GM12872 (cell line): ENCODE data around the gene ARFGAP2.

Experiments used
- CTCF ChIP-seq: IDR thresholded peaks from 3 replicates; pipeline ENCODE4 v1.5.1; 2011; ENCODE audit warnings: low read depth, mild to moderate bottlenecking, low read length, moderate library complexity; ENCODE audit not compliant: insufficient read depth

The ARFGAP2 gene

GRCh38 chr11:47149782-47150181, 26.9 kb downstream of the ARFGAP2 start:
- TF ChIP-seq CTCF = no peak

GRCh38 chr11:47148903-47149531, 27.7 kb downstream of the ARFGAP2 start:
- TF ChIP-seq CTCF = no peak

DNA sequence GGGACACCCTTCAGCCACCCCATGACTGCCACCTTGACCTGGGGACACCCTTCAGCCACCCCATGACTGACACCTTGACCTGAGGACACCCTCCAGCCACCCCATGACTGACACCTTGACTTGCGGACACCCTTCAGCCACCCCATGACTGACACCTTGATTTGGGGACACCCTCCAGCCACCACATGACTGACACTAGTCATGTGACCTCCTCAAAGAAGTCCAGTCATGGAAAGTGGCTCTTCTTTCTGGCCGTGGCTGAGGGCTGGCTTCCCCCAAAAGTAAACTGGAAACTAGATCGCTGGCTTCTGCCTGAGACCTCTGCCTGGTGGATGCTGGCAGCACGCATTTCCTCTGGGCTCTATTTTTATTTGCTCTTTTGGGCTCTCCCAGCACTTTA, 28.4 kb downstream of the ARFGAP2 start:
- TF ChIP-seq CTCF = no peak

DNA sequence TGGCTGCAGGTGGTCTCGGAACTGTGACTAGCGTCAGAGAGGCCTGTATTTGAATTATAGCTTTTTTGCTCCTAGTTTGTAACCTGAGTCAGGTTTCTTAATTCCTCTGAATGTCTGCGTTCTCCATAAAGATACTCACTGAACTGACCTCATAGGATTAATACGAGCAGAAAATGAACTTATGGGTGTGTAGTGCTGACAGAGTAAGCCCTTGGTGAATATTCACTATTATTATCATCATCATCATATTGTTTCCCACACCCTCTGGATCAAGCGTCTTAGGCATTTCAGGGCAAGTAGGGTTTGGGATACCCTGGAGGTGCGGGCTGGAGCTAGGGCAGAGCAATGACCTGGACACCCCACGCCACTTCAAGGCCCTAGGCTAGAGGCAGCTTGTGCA, 29.0 kb downstream of the ARFGAP2 start:
- no peak for TF ChIP-seq CTCF

DNA sequence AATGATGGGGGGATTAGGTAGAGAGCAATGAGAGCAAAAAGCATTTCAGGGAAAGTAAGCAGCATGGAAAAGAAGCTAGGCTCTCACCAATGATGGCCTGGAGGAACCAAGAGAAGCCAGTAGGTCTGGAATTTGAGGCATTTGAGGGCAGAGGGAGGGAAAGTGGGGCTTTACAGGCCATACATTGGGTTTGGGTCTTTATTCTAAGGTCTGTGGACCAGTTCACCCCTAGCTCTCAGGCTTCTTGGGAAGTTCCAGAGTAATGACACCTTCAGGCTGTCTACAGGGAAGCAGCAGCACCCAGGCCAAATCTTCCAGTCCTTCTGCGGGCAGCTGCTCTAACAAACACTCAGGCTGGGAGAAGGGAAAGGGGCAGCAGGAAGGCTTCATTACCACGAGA, 29.4 kb downstream of the ARFGAP2 start:
- TF ChIP-seq CTCF = no peak

DNA sequence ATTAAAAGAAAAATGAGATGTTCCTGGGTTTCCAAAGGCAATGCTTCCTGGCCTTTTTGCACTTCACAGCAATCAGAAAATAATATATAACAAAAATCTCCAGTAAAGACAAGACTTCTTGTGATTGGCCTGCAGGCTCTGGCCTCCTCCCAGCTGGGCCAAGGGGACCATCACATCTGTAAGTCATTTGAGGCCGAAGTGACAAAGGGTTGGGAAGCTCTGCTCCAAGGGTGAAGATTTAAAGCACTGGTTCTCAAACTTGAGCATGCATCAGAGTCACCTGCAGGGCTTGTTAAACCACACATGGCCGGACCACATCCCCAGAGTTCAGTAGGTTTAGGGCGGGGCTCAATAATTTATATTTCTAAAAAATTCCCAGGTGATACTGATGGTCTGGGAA, 32.1 kb downstream of the ARFGAP2 start:
- TF ChIP-seq CTCF = no peak

DNA sequence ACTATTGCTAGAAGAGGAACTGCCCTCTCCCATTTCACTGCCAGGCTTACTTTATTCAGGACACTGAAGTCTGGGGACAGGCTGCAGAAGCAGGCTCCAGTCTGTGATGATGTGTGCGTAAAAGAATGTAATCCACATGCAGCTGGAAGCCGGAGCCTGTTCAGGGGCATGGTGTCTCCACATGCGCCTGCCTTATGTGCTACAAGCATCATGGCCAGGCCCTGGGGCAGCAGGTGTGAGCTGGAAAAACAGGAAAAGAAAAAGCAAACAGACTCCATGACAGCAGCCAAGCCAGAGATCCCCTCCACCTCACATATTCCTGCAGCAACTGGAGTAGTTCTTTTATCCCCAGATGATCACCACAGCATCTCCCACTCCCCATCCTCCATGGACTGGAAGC, 33.4 kb downstream of the ARFGAP2 start:
- no peak for TF ChIP-seq CTCF

GRCh38 chr11:47139878-47140277, 36.8 kb downstream of the ARFGAP2 start:
- no peak for TF ChIP-seq CTCF
